ENCODE data around the gene RAB5B. TPM values are rescaled to one million over a fixed set of nuclear protein-coding genes. Genes with fewer than 3 reads are reported as not detected.
A peak's percentile ranks its signal among the peaks of the same experiment; 100 is the strongest.
"Not testable (repeated sequence)": the region's sequence is repeated elsewhere in the genome, so short reads cannot be mapped to it uniquely, and the experiment has no call there.

The RAB5B gene
- total RNA-seq, 1 donor from 2014 or later = 119 TPM

DNA sequence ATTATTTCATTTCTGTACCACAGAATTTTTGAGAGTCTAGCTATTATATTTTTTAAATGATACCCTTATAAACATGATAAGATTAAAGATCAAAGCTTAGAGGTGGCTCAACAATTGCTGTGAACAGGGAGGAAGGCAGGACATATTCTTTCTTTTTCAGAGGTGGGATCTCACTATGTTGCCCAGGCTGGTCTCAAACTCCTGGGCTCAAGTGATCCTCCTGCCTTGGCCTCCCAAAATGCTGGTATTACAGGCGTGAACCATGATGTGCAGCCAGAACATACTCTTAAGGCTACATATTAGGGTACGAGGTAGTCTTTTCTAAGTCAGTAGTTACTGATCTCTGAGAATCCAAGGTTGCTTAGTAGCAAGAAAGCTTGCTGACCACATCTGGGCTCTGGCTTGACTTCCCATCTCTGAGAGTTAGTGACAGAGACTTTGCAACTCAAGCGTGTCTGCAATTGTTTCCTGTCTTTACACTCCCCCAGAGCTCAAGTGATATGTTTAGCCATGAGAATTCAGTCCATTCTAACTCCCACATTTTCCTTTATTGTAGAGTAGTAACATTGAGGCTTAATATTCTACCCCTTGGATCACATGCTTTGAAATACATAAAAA, 8.6 kb downstream of the RAB5B start:
- peak; percentile 81 for DNase-seq (ENCODE audit: low read depth)

DNA sequence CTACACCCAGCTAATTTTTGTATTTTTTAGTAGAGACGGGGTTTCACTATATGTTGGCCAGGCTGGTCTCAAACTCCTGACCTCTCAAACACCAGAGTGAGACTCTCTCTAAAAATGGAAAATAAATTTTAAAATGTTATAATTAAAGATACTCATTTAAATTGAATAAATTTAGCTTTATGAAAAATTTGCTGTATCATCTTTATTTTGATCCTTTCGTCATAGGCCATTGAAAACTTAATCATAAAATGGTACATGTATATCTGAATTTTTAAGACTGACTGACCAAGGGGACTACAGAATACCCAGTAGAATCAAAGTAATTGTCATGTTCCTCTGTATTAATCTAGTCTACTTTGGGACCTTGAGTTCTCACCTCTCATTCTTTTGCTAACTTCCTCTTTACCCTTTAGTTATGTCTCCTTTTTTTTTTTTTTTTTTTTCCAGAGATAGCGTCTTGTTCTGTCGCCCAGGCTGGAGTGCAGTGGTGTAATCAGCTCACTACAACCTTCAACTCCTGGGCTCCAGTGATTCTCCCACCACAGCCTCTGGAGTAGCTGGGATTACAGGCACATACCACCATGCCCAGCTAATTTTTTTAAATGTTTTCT, 9.5 kb downstream of the RAB5B start:
- no peak for DNase-seq (ENCODE audit: low read depth)

DNA sequence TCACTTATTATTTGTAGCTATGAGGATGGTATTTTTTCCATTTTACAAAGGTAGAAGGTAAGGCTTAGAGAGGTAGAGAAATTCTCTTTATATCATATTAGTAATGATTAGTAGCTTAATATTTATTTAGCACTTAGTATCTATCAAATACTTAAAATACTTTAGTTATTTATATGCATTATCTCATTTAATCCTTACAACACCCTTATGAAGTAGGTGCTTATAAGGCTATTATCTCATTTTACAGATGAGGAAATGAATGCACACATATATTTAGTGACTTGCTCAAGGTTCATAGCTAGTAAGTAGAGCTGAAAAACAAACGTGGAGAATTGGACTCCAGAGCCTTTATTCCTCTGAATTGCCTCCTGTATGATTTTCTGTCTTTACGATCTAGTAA, 11.0 kb downstream of the RAB5B start:
- DNase-seq (ENCODE audit: low read depth) = no peak

DNA sequence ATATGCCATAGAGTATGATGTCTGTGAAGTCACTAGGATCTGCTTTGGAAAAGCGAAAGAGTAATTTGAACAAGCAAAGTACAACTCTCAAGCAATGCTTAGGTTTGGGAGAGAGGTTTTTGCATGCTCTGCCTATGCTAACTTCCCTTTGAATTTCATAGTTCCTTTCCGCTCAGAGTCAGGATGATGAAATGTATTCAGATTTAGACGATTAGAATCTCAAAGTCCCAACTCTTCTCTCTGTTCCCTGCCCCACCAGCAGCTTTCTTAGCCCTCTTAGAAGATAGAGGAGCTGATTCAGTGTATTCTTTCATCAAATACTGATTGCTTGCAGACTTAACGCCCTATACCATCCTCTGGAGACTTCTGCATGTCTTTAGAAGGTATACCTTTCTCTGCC, 11.5 kb downstream of the RAB5B start:
- no peak for DNase-seq (ENCODE audit: low read depth)

DNA sequence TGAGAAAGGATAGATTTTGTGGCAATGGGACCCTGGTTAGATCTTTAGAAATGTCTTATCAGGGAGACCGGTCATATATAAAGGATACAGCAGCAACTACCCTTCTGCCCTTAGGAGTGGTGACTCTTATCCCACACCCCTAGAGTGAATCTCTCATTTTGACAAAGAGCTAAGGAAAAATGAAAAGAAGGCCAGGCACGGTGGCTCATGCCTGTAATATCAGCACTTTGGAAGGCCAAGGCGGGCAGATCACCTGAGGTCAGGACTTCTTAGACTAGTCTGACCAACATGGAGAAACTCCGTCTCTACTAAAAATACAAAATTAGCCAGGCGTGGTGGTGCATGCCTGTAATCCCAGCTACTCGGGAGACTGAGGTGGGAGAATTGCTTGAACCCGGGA, 12.1 kb downstream of the RAB5B start:
- not testable (repeated sequence) for DNase-seq (ENCODE audit: low read depth)

DNA sequence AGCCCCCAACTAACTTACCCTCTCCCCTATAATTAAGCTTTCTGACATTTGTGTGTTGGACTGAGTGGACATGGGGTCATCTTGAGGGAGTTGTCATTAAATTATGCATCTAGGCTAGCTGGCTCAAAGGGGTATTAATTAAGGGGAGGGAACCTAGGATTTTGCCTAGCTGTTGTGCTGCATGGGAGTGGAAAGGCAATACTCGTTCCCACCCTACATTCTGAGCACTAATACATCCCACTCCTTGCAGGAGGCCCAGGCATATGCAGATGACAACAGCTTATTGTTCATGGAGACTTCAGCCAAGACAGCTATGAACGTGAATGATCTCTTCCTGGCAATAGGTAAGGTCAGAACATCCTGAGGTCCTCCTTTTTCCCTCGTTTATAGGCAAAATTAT, 17.2 kb downstream of the RAB5B start:
- DNase-seq (ENCODE audit: low read depth) = no peak

DNA sequence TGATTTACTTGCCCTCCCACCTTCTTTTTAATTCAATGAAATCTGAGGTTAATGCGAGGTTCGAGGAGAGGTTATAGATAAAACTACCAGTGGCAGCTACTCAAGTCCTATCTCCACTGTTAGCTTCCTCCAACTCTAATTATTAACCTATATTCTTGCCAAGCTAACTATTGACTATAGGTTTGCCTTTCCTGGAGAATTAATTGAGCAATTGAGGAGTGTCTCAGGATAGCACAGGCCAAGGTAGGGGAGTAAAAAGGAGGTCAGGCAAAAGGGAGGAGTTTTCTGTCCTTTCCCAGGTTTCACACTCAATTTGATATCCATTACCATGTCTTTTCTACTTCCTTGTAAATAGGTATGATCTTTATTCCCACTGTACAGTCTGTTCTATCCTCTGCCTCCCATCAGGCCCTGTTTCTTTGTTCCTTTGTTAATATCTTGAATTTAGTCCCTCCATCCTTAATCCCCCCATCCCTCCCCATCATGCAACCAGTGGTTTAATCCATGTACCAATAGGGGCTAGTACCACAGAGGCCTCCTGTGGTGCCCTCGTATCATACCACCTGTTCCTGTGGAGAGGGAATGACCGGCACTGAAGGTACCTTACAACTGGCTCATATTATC, 19.5 kb downstream of the RAB5B start:
- no peak for DNase-seq (ENCODE audit: low read depth)

DNA sequence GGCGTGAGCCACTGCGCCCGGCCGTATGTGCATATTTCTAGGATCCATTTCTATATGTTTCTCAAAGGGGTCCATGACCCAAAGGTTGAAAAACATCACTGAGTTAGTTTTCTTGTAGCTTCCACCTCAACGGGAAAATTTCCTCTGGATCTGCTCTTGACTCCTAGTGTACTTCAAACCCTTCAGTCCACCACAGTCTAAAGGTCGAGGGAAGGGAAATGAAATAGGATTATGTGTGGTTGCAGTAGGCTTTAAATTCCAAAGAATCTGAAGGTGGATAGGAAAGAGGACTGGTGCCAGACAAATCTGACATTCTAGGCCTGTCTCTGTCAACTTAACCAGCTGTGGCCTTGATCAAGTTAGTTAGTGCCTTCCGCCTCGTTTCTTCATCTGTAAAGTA, 21.5 kb downstream of the RAB5B start:
- no peak for DNase-seq (ENCODE audit: low read depth)

DNA sequence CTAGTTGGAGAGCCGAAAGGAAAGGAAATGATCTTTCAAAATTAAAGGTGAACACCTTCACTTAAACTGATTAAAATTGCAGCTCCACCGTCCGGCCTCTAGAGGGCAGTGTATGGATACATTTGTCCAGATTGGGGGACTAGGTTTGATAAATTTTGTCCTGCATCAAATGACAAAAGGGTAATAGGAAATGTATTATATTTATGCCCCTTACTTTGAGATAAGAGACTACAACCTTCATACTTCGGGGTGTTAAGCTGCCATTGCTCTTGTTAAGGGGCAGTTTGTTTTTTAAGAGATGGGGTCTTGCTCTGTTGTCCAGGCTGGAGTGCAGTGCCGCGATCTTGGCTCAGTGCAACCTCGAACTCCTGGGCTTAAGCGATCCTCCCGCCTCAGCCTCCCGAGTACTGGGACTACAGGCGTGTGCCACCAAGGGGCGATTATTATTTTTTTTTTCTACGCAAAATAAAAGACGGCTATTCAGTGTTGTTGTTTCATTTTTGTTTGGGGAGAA, 22.4 kb downstream of the RAB5B start:
- DNase-seq (ENCODE audit: low read depth) = peak; percentile 60

DNA sequence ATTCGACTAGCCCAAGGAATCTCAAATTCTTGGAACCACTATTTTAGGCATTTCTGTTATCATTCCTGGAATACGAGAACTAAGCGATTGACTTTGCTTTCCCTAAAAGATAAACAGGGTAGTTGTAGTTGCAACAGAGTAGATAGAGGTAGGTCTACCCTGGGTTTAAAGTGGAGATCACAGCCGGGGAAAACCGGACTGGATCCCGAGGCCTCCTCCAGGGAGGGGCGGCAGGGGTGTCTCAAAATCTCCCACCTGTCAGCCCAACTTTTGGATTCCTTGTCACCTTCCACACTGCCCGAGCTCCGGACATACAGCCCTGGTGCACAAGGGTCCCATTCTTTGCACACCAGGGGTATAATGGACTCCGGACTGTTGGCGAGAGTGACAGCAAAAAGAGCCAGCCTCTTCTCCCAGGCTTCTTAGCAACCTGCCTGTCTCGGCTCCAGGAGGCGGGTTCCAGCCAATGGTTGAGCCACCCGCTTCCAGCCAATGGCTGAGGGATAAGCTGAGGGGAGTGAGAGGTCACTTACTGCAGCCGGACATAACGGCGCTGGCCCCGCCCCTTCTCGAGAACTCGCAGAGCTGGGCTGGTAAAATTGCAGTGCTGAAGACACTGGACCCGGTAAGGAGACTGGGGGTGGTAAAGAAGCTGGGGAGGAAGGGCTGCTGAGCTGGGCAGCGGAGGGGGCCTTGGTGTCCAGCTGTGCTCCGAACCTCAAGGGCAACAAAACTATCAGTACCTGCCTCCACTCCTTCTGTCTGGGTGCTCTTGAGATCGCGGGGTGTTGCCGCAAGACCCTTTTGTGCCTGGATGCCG, 23.0 kb downstream of the RAB5B start, which contains the start of gene SUOX:
Gene SUOX, plus strand, starts transcription at position 562 of the 820 bp plus-strand sequence. CDS start 4,946 bp downstream, outside the sequence.
- DNase-seq (ENCODE audit: low read depth) = peak; percentile 96

DNA sequence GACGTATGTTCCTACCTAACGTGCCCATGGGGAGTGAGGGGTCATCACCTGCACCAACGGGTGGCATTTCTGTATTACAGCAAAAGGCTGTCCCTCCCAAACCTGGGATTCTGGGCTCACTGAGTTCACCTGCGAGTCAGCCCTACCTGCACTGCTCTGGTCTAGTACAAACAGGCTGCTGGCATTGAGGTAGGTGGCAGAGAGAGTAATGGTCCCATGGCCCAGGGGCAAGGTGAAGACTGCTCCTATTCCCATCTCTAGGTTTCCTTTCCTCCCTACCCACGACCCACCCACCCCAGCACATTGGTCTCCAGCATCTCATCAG, 23.6 kb downstream of the RAB5B start:
- no peak for DNase-seq (ENCODE audit: low read depth)

DNA sequence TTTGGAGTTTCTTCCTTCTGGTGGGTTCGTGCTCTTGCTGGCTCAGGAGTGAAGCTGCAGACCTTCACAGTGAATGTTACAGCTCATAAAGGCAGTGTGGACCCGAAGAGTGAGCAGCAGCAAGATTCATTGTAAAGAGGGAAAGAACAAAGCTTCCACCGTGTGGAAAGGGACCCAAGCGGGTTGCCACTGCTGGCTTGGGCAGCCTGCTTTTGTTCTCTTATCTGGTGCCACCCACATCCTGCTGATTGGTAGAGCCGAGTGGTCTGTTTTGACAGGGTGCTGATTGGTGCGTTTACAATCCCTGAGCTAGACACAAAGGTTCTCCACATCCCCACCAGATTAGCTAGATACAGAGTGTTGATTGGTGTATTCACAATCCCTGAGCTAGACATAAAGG, 25.6 kb downstream of the RAB5B start:
- not testable (repeated sequence) for DNase-seq (ENCODE audit: low read depth)

DNA sequence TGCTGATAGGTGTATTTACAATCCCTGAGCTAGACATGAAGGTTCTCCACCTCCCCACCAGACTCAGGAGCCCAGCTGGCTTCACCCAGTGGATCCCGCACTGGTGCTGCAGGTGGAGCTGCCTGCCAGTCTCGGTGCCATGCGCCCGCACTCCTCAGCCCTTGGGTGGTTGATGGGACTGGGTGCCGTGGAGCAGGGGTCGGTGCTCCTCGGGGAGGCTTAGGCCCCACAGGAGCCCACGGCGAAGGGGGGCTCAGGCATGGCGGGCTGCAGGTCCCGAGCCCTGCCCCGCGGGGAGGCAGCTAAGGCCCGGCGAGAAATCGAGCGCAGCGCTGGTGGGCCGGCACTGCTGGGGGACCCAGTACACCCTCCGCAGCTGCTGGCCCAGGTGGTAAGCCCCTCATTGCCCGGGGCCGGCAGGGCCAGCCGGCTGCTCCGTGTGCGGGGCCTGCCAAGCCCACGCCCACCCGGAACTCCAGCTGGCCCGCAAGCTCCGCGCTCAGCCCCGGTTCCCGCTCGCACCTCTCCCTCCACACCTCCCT, 26.2 kb downstream of the RAB5B start:
- not testable (repeated sequence) for DNase-seq (ENCODE audit: low read depth)

DNA sequence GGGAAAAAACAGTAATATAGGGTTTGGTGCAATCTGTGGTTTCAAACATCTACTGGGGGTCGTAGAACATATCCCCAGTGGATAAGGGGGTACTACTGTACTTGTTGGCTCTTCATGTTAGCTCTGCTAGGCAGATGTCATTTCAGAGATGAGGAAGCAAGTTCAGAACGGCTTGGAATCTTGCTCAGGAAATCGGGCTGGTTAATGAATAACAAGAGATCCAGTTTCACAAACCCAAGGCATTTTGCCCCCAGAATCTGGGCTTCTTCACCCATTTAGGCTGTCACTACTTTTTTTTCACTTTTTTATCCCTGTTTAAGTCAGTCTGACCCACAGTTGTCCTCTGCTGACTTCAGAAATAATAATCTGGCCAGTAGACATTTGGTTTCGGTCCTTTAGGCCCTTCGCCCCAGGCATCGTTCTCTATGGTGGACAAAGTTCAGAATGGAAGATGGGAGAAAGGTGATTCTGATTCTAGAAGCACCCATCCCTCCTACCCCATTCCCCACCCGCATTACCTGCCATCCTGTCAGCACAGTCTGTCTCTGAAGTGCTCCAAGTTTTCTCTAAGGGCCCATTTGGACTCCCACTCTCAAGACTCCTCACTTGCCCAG, 27.7 kb downstream of the RAB5B start:
- DNase-seq (ENCODE audit: low read depth) = peak; percentile 75

DNA sequence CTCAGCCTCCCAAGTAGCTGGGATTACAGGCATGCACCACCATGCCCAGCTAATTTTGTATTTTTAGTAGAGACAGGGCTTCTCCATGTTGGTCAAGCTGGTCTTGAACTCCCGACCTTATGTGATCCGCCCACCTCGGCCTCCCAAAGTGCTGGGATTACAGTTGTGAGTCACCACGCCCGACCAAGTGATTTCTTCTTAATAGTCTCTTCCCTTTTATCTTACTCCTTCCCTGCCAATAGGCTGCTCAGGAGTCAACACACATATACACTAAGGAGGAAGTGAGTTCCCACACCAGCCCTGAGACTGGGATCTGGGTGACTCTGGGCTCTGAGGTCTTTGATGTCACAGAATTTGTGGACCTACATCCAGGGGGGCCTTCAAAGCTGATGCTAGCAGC, 29.5 kb downstream of the RAB5B start:
- DNase-seq (ENCODE audit: low read depth) = not testable (repeated sequence)

DNA sequence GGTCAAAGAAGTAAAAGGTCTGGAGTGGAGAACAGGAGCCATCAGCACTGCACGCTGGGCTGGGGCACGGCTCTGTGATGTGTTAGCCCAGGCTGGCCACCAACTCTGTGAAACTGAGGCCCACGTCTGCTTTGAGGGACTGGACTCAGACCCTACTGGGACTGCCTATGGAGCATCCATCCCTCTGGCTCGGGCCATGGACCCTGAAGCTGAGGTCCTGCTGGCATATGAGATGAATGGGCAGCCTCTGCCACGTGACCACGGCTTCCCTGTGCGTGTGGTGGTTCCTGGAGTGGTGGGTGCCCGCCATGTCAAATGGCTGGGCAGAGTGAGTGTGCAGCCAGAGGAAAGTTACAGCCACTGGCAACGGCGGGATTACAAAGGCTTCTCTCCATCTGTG, 30.3 kb downstream of the RAB5B start:
- DNase-seq (ENCODE audit: low read depth) = no peak

DNA sequence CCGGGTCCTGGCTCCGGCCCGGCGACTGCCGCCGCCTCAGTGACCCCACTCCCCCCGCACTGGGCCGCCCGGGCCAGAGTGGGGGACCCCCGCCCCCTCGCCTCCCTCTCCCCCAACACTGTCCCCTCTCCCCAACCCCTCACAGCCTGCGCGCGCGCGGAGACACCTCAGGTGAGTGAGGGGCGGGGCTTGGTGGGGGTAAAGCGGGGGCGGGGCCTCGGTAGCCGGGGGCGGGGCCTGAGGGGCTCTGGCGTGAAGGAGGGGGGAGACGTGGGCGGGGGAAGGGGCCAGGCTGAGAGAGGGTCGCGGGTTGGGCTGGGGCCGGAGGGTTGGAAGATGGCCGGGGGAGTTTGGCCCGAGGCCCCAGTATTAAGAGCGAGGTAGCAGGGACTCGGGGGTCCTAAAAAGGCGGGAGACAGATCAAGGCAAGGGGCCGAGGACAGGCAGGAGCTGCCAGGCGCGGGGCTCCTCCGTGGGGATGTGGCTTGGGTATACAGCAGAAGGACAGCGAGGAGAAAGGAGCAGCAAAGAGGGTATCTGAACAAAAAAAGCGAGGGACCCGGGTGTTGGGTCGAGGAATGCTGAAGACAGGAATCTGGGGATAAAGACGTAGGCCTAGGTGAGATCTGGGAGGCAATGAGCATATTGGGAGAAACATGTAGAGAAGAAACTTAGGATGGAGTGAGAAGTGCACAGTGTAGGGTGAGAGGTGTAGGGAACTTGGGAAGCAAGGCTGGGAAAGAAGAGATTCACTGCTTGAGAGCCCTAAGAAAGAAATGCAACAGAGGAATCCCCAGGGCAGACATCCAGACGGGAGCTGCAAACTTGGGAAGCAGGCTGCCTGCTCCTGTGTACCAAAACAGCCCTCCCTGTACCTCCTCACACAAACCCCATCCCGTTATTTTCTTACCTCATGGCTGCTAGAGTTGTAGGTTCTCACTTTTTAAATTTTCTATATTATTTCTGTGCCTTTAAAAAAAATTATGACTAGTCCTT, 34.0 kb downstream of the RAB5B start:
- no peak for DNase-seq (ENCODE audit: low read depth)

DNA sequence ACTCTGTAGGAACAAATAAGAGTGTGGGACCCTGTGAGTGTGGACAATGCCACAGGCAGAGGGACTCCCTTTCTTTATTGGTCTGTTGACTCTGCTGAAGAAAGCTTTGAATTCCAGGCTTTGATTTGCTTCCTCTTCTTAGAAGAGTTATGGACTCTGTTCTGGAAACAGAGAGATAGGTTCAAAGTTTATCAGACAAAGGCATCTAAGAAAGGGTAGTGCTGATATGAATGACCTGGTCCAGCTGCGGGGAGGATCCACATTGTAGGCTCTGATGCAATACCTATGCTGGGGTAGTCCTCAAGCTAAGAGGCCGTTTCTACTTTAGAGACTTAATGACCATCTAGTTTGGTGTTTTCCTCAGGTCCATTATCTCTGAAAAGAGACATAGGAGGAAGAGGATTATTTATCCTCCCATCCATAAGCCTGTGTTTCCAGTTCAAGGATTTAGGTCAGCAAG, 36.3 kb downstream of the RAB5B start:
- no peak for DNase-seq (ENCODE audit: low read depth)

DNA sequence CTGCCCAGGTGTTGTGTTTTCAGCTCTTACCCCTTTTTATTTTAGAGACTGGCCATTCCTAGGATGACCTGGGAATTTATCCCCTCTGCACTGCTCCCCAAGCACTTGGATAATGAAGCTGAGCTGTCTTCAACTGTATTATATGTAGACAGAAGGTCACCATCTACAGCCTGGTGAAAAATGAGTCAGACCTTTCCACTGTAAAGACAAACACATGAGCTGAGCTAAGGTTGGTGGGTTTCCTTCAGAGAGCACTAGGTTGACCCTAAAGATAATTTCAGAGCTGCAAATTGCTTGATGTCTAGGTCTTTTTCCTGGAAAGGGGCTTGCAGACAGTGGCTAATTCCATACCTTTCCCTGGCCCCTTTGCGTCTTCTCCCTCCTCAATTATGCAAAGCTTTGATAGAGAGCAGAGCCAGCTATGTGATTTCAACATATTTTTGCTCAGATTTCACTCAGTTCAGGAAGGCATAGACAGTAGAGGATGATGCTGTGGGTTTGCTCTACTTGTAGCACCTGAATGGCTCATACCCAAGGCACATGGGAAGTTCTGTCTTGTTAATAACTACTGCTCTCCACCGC, 37.7 kb downstream of the RAB5B start:
- no peak for DNase-seq (ENCODE audit: low read depth)

DNA sequence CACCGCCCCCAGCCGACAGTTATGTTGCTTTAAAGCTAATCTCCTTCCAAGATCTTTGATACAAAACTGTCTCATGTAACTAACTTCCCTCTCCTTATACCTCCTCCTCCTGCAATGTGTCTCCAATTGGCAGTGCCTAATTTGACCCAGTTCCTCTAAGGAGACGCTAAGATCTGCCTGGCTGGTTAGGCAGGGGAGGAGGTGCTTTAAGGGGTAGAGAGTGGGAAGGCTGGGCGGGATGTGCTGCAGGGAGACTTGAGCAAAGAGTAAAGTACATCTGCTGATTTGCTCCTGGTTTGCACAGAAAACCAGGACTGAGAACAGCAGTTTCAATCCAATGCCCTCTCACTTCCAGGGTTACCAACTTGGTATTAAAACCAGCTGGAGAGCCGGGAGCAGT, 39.6 kb downstream of the RAB5B start:
- DNase-seq (ENCODE audit: low read depth) = no peak
